ENCODE results near the gene KIF5B. TPM values are rescaled to one million over a fixed set of nuclear protein-coding genes. Genes with fewer than 3 reads are reported as not detected.
"Not testable (repeated sequence)": the region's sequence is repeated elsewhere in the genome, so short reads cannot be mapped to it uniquely, and the experiment has no call there.

The KIF5B gene
- total RNA-seq = 100 to 1,000 TPM; 171 to 225 TPM
- long read RNA-seq, donor 1, full-length matches to known transcripts = 6 of 148 reads
- long read RNA-seq, donor 1, partial matches to known transcripts = 134 of 148 reads
- long read RNA-seq, donor 1, other reads (novel, unspliced or antisense) = 8 of 148 reads
- long read RNA-seq, donor 2, partial matches to known transcripts = 1,362 of 1,417 reads
- long read RNA-seq, donor 2, other reads (novel, unspliced or antisense) = 55 of 1,417 reads

- peak; percentile 97 for DNase-seq (ENCODE audit: low spot score)
- intact Hi-C loops (cut with DNase I) = loop anchor here in 1 of 2 donors (10.0 kb wide), 1 partner anchor 128 kb away; no protein-coding TSS in a partner anchor
Observed at GRCh38 chr10:32056136-32057035, at the start of gene KIF5B. TSS of gene KIF5B (minus strand) at chr10:32056425. CDS start at chr10:32055973, 452 bp downstream.

- DNase-seq (ENCODE audit: low spot score) = no peak
- intact Hi-C loops (cut with DNase I) = no loop called here
Observed at GRCh38 chr10:32105782-32106382, 49.7 kb upstream of the KIF5B start.

GRCh38 chr10:32104622-32105509, 48.6 kb upstream of the KIF5B start:
- intact Hi-C loops (cut with DNase I) = no loop called here
- no peak for DNase-seq (ENCODE audit: low spot score)

GRCh38 chr10:32104181-32104580, 48.0 kb upstream of the KIF5B start:
- DNase-seq (ENCODE audit: low spot score) = no peak
- intact Hi-C loops (cut with DNase I) = no loop called here

GRCh38 chr10:32103721-32104120, 47.5 kb upstream of the KIF5B start:
- no peak for DNase-seq (ENCODE audit: low spot score)
- intact Hi-C loops (cut with DNase I) = no loop called here

GRCh38 chr10:32098566-32099259, 42.5 kb upstream of the KIF5B start:
- DNase-seq (ENCODE audit: low spot score); intact Hi-C loops (cut with DNase I): not testable (repeated sequence)

- intact Hi-C loops (cut with DNase I) = no loop called here
- no peak for DNase-seq (ENCODE audit: low spot score)
Observed at GRCh38 chr10:32095116-32095733, 39.0 kb upstream of the KIF5B start.

GRCh38 chr10:32093650-32094049, 37.4 kb upstream of the KIF5B start:
- intact Hi-C loops (cut with DNase I) = no loop called here
- no peak for DNase-seq (ENCODE audit: low spot score)

- DNase-seq (ENCODE audit: low spot score) = no peak
- intact Hi-C loops (cut with DNase I) = no loop called here
Observed at GRCh38 chr10:32091046-32091445, 34.8 kb upstream of the KIF5B start.

GRCh38 chr10:32084185-32084851, 28.1 kb upstream of the KIF5B start:
- intact Hi-C loops (cut with DNase I) = no loop called here
- no peak for DNase-seq (ENCODE audit: low spot score)

- DNase-seq (ENCODE audit: low spot score) = peak; percentile 87
- intact Hi-C loops (cut with DNase I) = no loop called here
Observed at GRCh38 chr10:32077896-32078485, 21.8 kb upstream of the KIF5B start.

- intact Hi-C loops (cut with DNase I) = no loop called here
- no peak for DNase-seq (ENCODE audit: low spot score)
Observed at GRCh38 chr10:32073659-32074058, 17.4 kb upstream of the KIF5B start.

- DNase-seq (ENCODE audit: low spot score) = no peak
- intact Hi-C loops (cut with DNase I) = no loop called here
Observed at GRCh38 chr10:32073128-32073527, 16.9 kb upstream of the KIF5B start.

GRCh38 chr10:32072025-32072800, 16.0 kb upstream of the KIF5B start:
- intact Hi-C loops (cut with DNase I) = no loop called here
- DNase-seq (ENCODE audit: low spot score) = no peak

- DNase-seq (ENCODE audit: low spot score) = no peak
- intact Hi-C loops (cut with DNase I) = no loop called here
Observed at GRCh38 chr10:32070645-32071044, 14.4 kb upstream of the KIF5B start.

GRCh38 chr10:32068569-32068968, 12.3 kb upstream of the KIF5B start:
- DNase-seq (ENCODE audit: low spot score) = no peak
- intact Hi-C loops (cut with DNase I) = no loop called here

- DNase-seq (ENCODE audit: low spot score); intact Hi-C loops (cut with DNase I): not testable (repeated sequence)
Observed at GRCh38 chr10:32067931-32068330, 11.7 kb upstream of the KIF5B start.
